MM.1S (cell line): ENCODE data around the gene SLC38A7.

Source experiments
- EZH2 ChIP-seq: fragments of 300-600 bp; sonication (generic); optimal IDR thresholded peaks from 2 replicates; pipeline ENCODE3; 2017; ENCODE audit warnings: low read depth, mild to moderate bottlenecking, antibody characterized with exemption, low read length, mixed read lengths
- TF ChIP-seq, protein P1 (sequence below): fragments of 300-600 bp; sonication (generic); IDR thresholded peaks from 2 replicates; pipeline ENCODE4 v1.5.1; 2016; ENCODE audit warnings: antibody characterized with exemption, low read length, mixed read lengths

- TF ChIP-seq, protein P1, sequence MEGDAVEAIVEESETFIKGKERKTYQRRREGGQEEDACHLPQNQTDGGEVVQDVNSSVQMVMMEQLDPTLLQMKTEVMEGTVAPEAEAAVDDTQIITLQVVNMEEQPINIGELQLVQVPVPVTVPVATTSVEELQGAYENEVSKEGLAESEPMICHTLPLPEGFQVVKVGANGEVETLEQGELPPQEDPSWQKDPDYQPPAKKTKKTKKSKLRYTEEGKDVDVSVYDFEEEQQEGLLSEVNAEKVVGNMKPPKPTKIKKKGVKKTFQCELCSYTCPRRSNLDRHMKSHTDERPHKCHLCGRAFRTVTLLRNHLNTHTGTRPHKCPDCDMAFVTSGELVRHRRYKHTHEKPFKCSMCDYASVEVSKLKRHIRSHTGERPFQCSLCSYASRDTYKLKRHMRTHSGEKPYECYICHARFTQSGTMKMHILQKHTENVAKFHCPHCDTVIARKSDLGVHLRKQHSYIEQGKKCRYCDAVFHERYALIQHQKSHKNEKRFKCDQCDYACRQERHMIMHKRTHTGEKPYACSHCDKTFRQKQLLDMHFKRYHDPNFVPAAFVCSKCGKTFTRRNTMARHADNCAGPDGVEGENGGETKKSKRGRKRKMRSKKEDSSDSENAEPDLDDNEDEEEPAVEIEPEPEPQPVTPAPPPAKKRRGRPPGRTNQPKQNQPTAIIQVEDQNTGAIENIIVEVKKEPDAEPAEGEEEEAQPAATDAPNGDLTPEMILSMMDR: no peak
- no peak for TF ChIP-seq EZH2
Measured at GRCh38 chr16:58684354-58685083, at the start of gene SLC38A7.
